Inferior parietal cortex (tissue), 1 donor: ENCODE measurements around the gene SHISA9.
"Not testable (repeated sequence)": the region's sequence is repeated elsewhere in the genome, so short reads cannot be mapped to it uniquely, and the experiment has no call there.

Experiments
- DNase-seq: peaks from one replicate; pipeline ENCODE4 v3.0.0-alpha.2; 2016; ENCODE audit errors: extremely low spot score

The SHISA9 gene

DNA sequence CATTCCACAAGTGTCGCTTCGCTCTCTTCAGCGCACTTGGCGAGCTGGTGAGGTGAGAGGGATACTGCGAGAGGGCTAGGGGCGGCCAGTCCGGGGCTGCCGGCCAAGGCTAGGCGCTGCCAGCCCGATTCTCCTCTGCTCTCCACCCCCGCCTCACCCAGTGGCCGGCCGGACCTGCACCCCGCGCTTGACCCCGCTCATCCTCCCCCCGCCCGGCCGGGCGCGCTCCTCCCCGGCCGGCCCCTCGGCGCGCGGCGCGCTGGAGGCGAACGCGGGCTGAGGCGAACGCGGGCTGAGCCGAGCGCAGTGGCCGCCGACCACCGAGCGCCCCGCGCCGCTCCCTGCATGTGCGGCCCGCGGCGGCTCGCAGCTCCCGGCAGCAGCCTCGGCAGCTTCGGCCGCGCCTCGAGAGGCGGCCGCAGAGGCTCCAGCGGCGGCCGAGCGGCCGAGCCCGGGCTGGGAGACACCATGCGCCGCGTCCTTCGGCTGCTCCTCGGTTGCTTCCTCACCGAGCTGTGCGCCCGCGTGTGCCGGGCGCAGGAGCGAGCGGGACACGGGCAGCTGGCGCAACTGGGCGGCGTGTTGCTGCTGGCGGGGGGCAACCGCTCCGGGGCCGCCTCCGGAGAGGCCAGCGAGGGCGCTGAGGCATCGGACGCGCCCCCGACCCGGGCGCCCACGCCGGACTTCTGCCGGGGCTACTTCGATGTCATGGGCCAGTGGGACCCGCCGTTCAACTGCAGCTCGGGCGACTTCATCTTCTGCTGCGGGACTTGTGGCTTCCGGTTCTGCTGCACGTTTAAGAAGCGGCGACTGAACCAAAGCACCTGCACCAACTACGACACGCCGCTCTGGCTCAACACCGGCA is at the start of gene SHISA9:
TSS of gene SHISA9 (plus strand) at position 2 of the 865 bp plus-strand sequence.
- no peak for DNase-seq

DNA sequence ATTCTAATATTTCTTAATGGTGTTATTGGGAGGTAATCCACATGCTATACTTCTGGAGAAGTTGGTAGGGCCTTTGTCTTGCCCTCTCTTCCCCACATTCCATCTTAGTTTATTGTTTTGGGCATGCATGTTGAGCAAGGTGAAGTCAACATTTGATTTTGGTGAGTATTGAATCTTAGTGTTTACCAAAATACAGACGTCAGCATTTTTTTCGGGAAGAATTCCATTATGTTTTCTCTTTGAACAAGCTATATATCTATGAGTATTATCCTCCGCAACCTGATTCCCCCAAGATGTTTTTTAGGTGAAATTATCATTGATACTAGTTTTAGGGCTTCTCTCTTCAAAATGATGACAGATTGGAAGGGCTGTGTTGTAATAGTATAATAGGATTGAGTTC is 47.4 kb upstream of the SHISA9 start:
- DNase-seq: no peak

- not testable (repeated sequence) for DNase-seq
Observed at GRCh38 chr16:12857435-12857834, 44.0 kb upstream of the SHISA9 start.

DNA sequence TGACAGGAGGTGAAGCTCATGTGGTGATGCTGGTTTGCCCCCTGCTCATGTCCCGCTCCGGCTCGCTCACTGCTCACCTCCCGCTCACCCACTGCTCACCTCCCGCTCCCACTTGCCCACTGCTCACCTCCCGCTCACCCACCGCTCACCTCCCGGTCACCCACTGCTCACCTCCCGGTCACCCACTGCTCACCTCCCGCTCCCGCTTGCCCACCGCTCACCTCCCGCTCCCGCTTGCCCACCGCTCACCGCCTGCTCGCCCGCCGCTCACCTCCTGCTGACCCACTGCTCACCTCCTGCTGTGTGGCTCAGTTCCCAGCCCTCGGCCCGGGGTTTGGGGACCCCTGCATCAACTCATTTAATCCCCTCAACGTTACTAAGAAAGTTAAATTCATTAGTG is 39.1 kb upstream of the SHISA9 start:
- DNase-seq: no peak

- no peak for DNase-seq
Observed at GRCh38 chr16:12862941-12863340, 38.5 kb upstream of the SHISA9 start.

GRCh38 chr16:12866981-12867551 is 34.3 kb upstream of the SHISA9 start:
- DNase-seq: no peak

GRCh38 chr16:12868169-12868568 is 33.2 kb upstream of the SHISA9 start:
- no peak for DNase-seq

DNA sequence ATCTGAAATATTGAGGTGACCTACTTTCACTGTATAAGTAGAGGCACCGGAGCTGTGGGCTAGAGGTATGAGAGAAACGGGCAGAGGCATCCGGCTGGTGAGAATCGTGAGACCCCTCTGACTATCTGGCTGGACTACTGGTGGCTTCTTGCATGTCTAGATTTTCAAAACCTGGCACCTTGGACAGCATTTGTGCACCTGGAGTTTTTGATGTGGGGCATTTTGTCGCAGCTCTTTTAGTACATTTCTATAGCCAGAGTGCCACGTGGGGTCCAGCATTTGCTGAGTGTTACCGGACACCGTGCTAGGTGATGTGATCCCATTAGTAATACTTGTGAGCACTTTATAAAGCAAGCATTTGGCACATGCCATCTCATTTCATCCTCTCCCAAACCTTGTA is 32.6 kb upstream of the SHISA9 start:
- no peak for DNase-seq

- no peak for DNase-seq
Observed at GRCh38 chr16:12869698-12870427, 31.5 kb upstream of the SHISA9 start.

DNA sequence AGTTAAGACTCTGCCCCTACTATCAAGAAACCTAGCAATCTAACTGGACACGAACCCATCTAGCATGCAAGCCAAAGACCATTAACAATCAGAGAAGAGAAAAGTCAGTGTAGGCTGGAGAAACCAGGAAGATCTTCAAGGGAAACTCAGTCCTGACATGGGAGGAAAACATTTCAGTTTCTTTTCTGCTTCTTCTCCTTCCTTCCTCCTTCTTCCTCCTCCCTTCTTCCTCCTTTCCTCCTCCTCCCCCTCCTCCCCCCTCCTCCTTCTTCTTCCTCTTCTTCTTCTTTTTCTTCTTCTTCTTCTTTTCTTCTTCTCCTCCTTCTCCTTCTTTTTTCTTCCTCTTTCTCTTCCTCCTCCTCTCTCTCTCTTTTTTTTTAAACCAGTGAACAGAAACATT is 29.6 kb upstream of the SHISA9 start:
- DNase-seq: no peak

GRCh38 chr16:12874186-12874585 is 27.2 kb upstream of the SHISA9 start:
- DNase-seq: no peak

DNA sequence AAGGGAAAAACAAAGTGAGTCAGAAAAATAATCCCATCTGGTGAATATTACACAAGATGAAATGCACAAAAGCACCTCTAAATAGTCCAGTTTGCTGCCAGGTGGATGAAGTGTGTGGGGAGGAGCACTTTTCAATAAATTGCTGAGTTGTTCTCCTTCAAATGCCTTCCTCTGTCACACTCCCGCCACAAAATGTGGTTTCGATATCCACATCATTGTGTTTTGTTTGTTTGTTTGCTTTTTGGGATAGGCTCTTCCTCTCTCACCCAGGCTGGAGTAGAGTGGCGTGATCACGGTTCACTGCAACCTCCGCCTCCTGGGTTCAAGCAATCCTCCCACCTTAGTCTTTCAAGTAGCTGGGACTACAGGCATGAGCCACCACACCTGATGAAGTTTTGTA is 24.6 kb upstream of the SHISA9 start:
- DNase-seq: no peak

GRCh38 chr16:12878973-12879372 is 22.4 kb upstream of the SHISA9 start:
- no peak for DNase-seq

DNA sequence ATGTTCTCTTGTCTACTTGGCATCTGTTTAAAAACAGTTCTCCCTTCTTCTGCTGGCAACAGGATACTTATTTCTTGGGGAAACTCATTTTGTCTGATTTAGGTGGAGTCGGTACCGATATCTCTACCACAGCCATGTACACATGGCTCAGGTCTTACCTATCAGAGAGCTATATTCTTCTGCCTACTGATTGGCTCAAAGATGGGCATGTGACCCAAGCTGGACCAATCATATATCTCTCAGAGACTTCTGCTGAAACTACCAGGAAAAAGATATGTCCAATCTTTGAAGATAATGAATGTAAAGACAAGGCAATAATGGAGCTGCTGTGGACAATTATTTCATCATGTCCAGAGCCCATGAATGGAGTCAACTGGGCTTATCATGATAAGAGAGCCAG is 21.6 kb upstream of the SHISA9 start:
- no peak for DNase-seq

DNA sequence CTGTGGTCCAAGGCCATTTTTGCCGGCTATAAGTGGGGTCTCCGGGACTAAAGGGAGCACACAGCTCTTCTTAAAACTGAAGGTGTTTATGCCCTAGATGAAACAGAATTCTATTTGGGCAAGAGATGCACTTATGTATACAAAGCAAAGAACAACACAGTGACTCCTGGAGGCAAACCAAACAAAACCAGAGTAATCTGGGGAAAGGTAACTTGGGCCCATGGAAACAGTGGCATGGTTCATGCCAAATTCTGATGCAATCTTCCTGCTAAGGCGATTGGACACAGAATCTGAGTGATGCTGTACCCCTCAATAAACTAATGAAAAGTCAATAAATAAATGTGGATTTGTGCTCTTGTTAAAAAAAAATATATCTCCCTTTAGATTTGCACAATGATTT is 20.2 kb upstream of the SHISA9 start:
- no peak for DNase-seq

GRCh38 chr16:12881740-12882139 is 19.7 kb upstream of the SHISA9 start:
- DNase-seq: no peak

GRCh38 chr16:12885742-12886141 is 15.7 kb upstream of the SHISA9 start:
- no peak for DNase-seq

GRCh38 chr16:12891836-12892235 is 9.6 kb upstream of the SHISA9 start:
- DNase-seq: no peak

DNA sequence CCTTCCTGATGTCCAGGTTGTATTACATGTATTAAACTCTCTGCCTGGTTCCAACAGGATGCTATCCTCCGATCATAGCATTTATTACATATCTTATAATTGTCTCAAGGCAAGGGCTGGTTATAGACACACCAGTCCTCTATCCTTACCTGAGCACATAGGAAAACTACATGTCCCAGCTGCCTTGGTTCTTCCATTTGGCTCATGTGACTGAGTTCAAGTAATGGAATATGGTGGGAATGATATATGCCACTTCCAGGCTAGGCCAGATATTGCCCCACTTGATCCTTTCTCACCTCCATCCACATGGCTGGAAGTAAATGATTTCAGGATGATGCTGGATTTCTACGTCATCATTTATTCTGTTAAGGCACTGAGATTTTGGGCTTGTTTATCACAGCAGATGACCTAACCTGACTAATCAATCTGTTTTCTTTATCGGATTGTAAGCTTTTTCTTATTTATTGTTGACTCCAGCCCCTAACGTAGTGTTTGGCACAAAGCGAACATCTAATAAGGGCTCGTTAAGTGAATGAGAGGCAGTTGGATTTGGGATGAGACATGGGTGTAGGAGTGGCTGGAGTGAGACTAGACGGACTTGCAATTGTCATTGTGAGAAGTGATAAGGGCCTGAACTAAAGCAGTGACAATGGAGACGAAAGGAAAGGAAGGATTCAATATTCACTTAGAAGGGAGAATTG is 8.2 kb upstream of the SHISA9 start:
- no peak for DNase-seq

GRCh38 chr16:12896562-12896961 is 4.8 kb upstream of the SHISA9 start:
- DNase-seq: no peak

DNA sequence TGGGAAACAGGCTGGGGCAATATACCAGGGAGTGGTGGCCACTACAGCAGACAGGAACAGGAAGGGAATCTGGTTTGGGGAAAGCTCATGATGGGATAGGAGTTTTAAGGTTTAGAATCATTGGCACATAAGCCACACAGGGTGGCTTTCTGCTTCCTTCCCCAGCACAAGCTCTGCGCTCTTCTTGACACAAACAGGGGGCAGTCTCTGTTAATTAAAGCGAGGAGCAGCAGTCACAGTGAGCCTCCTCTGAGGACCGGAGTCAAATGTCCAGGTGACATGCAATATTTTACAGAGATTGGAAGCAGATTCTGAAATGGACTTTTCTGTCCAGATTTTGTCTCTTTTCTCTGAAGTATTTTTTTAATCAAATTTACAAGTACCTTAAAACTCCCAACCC is 2.8 kb upstream of the SHISA9 start:
- DNase-seq: no peak

DNA sequence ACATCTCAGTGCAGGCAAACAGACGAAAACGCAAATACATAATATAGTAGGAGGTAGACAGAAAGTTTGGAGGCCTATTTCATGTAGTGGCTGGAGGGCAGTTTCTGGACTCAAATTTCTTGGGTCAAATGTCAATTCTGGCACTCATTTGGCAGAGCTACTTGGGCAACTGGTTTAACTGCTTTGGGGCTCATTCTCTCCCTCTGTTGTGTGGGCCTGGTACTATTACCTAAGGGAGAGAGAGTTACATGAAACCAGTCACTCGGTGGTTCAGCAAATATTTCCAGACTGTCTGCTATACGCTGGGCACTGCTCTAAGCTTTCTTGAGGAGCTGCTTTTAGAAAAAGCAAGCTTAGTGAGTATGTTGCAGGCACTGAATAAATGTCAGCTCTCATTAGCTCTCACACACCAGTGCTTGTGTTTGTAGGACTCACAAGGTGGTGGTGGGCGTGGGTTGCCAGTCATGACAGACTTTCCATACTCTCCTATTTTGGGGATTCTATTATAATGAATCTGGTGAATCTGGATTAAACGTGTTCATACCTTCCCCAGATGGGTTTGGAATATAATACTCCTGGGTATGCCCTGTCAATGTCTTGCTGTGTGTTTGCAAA is 1.8 kb upstream of the SHISA9 start:
- DNase-seq: no peak
